Urinary bladder (tissue), 4 donors: ENCODE data around the gene TXK. TPM values are rescaled to one million over a fixed set of nuclear protein-coding genes. Genes with fewer than 3 reads are reported as not detected.
A peak's percentile ranks its signal among the peaks of the same experiment; 100 is the strongest.

ENCODE experiments used
- DNase-seq: peaks from one replicate; pipeline ENCODE4 v3.0.0-alpha.2; 2015; ENCODE audit errors: extremely low spot score
- H3K27ac ChIP-seq: one replicate; pipeline ENCODE4 v1.5.1; 2013; ENCODE audit warnings: low read depth, mild to moderate bottlenecking, moderate library complexity
- H3K36me3 ChIP-seq: one replicate; pipeline ENCODE4 v1.6.1; 2013; ENCODE audit warnings: mild to moderate bottlenecking, moderate library complexity; ENCODE audit not compliant: insufficient read depth
- H3K4me1 ChIP-seq: one replicate; pipeline ENCODE4 v1.6.1; 2013; ENCODE audit warnings: mild to moderate bottlenecking, moderate library complexity; ENCODE audit not compliant: insufficient read depth
- H3K4me3 ChIP-seq: one replicate; pipeline ENCODE4 v1.5.1; 2013; ENCODE audit warnings: low read depth, low read length
- WGBS: extraction: QIAGEN DNeasy Blood & Tissue Kit; methylation state at CpG from one replicate; pipeline ENCODE4 v1.1.7; 2013; 5-methylcytosine and 5-hydroxymethylcytosine counted together
- polyA plus RNA-seq: library from polyadenylated mRNA; stranded (reverse); fragments of 200-250 nt; gene quantifications from one replicate; pipeline ENCODE4 v1.2.3, GENCODE V29; 2013
- total RNA-seq: library from RNA; depleted of rRNA; stranded (reverse); fragments of >200 nt; gene quantifications from one replicate; pipeline ENCODE4 v1.2.3, GENCODE V29; 2014
- donor health status: healthy with polysubstance abuse.
- donor health status: healthy.

Gene TXK
- total and polyA plus RNA-seq, 2 donors: 0.89 to 7.3 TPM

DNA sequence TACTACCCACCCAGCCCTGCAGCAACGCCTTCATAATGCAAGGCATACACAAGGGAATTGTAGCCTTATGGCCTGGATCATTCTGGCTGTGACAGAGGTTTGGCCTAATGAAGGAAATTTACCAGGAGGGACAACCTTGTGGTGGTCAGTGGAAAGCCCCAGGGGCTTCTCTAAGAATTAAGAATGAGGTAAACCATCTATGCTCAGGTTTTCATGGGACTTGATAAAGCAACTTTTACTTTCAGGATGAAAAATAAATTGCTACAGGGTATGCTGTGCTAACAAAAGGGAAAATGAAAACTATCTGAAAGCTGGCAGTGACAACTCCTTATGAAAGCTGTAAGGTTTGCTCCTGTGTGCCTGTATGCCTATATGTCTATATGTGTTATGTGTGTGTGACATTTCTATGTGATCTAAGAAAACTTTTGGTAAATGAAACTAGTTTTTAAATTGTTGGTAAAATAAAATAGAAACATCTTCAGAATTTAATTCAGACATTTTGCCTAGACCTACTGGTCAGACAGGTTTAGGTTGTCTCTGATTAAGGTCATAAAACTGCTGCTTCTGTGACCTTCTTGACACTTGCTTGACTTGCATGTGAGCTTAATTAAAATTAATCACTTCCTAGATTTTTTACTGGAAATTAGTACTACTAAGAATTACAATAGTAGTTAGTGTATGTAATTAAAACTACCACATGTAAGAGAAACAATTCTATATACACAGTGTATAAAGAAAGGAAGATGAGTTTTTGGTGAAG is 19.9 kb upstream of the TXK start:
- Histone ChIP-seq H3K36me3 (peaks cover 2% of the 10 kb centered on the region), H3K4me3 (no peak overlapping the region), H3K4me1 (no peaks in the 10 kb centered on the region), H3K27ac (no peak overlapping the region)
- WGBS: 81% methylated on average over 1 of the region's 1 CpG
- DNase-seq: no peak

DNA sequence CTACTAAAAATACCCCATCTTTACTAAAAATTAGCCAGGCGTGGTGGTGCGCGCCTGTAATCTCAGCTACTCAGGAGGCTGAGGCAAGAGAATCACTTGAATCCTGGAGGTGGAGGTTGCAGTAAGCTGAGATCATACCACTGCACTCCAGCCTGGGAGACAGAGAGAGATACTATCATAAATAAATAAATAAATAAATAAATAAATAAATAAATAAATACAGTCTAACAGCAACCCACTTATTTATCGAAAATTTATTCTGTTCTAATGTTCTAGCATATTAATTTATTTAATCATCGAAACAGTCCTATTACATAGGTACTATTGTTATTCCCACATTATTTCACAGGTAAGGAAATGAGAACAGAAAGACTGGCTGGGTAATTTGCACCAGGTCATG is 18.2 kb upstream of the TXK start:
- Histone ChIP-seq H3K36me3 (peaks cover 2% of the 10 kb centered on the region), H3K27ac (no peak overlapping the region), H3K4me1 (no peaks in the 10 kb centered on the region), H3K4me3 (no peak overlapping the region)
- WGBS: 96% methylated on average over 5 of the region's 5 CpGs
- DNase-seq: no peak

DNA sequence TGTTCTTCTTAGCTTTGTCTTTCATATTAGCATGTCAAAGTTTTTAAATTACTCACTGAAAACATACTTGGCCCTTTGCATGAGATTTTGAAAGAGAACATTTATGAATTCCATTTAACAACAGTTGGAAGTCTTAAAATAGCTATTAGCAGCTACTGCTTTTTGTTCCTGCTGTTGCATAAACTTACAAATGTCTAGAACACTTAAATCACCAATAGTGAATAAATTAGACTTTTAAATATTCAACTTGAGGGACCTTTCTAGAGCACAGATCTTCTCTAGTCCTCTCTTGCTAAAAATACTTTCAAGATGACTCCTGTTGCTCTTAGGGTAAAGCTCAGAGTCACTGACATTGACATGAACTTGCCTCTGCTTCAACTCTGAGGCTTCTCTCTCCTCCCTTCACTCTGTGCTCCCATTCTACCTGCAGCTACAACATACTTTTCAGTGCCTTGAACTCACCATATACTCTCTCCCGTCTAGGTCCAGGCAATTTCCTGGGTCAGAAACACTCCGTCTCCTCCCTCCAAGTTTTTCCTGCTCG is 15.8 kb upstream of the TXK start:
- Histone ChIP-seq H3K4me3 (no peak overlapping the region), H3K27ac (no peak overlapping the region), H3K4me1 (no peaks in the 10 kb centered on the region), H3K36me3 (no peaks in the 10 kb centered on the region)
- WGBS: 76% methylated on average over 3 of the region's 3 CpGs
- no peak for DNase-seq

DNA sequence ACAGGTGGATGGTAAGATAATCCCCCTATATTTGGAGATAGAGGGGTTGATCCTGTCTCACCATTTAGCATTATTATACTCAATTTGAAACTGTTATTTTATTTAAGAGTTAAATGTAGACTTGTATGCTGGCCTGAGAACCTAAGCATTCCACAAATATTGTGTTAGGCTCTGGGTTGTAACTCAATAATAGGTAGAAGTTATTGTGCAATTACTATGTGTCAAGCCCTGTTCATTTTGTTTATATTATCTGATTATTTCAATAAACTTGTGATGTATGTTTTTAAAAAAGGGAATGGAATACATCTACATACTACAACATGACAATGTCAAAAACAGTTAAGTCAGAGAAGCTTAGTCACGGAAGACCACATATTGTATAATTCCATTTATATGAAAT is 13.6 kb upstream of the TXK start:
- no peaks in the 10 kb centered on the region for H3K4me1 ChIP-seq
- H3K27ac ChIP-seq: no peak overlapping the region
- WGBS: 84% methylated on average over 1 of the region's 1 CpG
- DNase-seq: no peak
- no peaks in the 10 kb centered on the region for H3K36me3 ChIP-seq
- no peak overlapping the region for H3K4me3 ChIP-seq

DNA sequence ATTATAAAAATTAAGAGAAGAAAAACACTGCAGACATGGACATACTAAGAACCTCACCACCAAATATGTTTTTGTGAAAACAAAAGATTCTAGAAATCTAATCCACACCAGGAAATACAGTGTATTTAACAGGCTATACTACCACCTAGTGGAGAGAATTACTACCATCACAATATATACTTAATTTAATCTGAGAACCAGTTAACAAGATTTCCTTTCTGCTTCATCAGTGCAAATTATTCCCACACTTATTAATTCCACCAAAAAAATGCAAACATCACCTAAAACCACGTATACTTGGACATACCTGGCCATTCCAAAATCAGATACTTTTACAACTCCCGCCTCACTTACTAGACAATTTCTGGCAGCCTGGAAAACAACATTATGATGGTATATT is 7.0 kb upstream of the TXK start:
- Histone ChIP-seq H3K36me3 (peaks cover 4% of the 10 kb centered on the region), H3K27ac (no peak overlapping the region), H3K4me1 (no peaks in the 10 kb centered on the region), H3K4me3 (no peak overlapping the region)
- 51% methylated on average over 2 of the region's 2 CpGs for WGBS
- no peak for DNase-seq

DNA sequence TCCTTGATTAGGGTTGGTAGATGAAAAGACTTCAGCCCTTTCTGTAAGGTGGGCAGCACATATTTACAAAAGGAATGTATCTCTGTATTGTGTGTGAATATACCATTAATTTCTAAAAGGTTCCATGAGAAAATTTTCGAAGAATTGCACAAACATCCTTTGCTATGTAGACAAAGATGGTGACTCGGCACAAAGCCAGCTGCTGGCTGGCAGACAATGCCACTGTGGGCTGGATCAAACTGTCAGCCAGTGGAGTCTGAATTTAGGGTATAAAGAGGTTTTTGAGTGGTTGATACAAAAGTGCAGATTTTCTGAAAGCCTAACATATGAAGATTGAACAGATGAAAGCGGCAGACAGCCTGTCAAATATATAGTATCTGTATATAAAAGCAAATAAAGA is 5.6 kb upstream of the TXK start:
- H3K36me3 ChIP-seq: peaks cover 4% of the 10 kb centered on the region
- DNase-seq: no peak
- H3K27ac ChIP-seq: no peak overlapping the region
- 70% methylated on average over 3 of the region's 3 CpGs for WGBS
- H3K4me3 ChIP-seq: no peak overlapping the region
- no peaks in the 10 kb centered on the region for H3K4me1 ChIP-seq

DNA sequence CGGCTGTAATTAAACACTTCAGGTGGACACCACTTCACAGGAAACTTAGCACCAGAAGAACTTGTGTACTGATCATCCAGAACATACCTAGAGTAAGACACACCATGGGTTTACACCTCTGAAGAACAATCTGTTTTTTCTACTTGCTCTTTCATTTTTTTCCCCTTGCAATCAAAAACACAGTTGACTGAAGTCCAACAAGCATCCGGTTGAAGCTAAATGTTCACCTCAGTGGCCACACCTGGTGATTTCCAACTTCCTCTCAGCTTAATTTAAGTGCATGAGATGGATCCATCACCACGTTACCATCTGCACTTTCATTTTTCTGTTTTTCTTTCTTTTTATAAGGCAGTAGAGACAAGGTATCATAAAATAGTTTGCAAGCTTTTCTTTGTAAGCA is 4.9 kb upstream of the TXK start:
- no peak for DNase-seq
- H3K4me3 ChIP-seq: no peak overlapping the region
- WGBS: 80% methylated on average over 3 of the region's 3 CpGs
- H3K27ac ChIP-seq: no peak overlapping the region
- no peaks in the 10 kb centered on the region for H3K4me1 ChIP-seq
- peaks cover 4% of the 10 kb centered on the region for H3K36me3 ChIP-seq

DNA sequence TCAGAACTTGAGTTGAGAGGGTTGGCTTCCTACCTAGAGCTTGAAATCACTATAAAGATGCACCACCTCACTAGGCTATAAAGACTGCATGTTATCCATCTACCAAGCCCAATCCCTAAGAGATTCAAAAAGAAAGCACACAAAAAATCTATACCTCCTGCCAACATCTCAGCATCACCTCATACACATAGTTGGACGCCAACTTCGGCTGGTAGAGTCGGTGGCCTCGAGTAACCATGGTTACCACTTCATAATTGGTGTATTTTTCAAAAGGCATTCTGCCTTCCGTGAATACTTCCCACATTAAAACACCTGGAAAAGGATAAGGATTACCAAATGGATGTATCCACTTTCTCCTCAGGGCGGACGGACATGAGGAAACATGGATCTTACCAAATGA is 4.5 kb upstream of the TXK start:
- no peak overlapping the region for H3K27ac ChIP-seq
- WGBS: 91% methylated on average over 7 of the region's 7 CpGs
- DNase-seq: no peak
- H3K4me1 ChIP-seq: no peaks in the 10 kb centered on the region
- peaks cover 4% of the 10 kb centered on the region for H3K36me3 ChIP-seq
- H3K4me3 ChIP-seq: no peak overlapping the region

DNA sequence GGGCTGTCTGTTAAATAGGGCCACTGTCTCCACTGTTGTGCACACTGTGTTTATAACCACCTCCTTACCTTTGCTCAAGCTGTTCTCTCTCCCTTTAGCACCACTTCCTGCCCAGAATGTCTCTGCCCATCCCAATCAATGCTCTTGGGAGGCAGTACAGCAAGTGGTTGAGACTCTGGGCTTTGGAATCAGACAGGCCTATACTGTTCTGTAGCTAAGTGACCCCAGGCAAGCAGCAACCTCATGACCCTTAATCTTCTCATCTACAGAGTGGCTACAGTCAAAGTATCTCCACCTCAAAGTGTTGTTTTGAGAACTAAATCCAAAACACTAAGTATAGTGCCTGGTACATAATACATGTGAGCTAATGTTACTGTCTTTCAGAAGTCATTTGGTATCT is 3.8 kb upstream of the TXK start:
- no peak overlapping the region for H3K27ac ChIP-seq
- H3K36me3 ChIP-seq: peaks cover 4% of the 10 kb centered on the region
- H3K4me3 ChIP-seq: no peak overlapping the region
- no peak for DNase-seq
- no peaks in the 10 kb centered on the region for H3K4me1 ChIP-seq

DNA sequence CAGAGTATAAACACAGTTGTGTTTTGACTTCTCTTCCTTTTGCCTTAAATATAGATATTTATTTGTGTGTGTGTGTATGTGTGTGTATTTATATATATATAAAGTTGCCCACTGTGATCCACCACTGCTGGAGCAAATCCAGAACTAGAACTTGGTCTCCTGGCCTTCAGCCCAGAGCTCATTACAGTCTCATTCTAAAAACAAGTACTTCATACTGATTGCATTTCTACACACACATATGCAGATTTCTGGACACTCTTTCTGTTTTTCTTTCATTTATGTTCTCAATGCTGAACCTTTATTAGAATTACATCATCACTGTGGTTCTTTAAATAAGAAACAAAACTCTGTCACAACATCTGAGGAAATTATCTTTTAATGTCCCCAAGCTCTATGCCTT is 381 bp downstream of the TXK start:
- no peak overlapping the region for H3K4me3 ChIP-seq
- DNase-seq: no peak
- no peak overlapping the region for H3K27ac ChIP-seq
- H3K36me3 ChIP-seq: peaks cover 4% of the 10 kb centered on the region
- H3K4me1 ChIP-seq: no peaks in the 10 kb centered on the region

DNA sequence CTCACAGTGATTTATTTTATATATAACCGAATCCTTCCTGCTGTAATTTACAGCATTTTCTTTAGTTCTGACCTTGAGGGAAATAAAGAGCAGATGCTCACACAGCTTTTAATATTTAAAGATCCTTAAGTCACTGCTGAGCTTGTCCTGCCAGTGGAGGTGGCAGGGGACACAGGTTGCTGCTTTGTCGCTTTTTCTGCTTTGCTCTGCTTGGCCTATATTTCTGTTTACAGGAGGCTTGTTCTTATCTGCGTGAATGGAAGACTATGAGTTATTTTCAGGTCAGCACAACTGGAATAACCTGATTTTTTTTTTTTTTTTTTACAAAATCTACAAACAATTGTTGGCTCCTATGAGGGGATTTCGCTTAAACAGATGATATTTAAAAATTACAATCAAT is 2.3 kb downstream of the TXK start:
- no peak overlapping the region for H3K4me3 ChIP-seq
- WGBS: 58% methylated on average over 4 of the region's 4 CpGs
- peaks cover 1% of the 10 kb centered on the region for H3K4me1 ChIP-seq
- no peaks in the 10 kb centered on the region for H3K36me3 ChIP-seq
- no peak overlapping the region for H3K27ac ChIP-seq
- no peak for DNase-seq

DNA sequence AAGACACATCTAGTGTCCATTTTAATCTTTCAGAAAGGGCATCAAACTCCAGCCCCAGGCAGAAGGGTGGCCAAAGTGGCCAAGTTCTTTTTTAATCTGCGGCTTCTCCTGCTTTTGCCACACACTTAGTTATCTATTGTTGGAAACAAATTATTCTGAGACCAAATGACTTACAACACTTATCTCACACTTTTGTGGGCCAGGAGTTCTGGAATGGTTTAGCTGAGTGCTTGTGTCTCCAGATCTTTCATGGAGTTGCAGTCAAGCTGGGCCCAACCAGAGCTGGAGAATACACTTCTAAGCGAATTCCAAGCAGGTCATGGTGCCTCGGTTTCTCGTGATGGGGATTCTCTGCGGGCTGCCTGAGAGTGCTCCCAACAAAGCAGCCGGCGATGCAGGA is 4.0 kb downstream of the TXK start:
- H3K4me1 ChIP-seq: peaks cover 1% of the 10 kb centered on the region
- 96% methylated on average over 7 of the region's 7 CpGs for WGBS
- no peak for DNase-seq
- H3K4me3 ChIP-seq: no peak overlapping the region
- H3K27ac ChIP-seq: no peak overlapping the region
- H3K36me3 ChIP-seq: no peaks in the 10 kb centered on the region

DNA sequence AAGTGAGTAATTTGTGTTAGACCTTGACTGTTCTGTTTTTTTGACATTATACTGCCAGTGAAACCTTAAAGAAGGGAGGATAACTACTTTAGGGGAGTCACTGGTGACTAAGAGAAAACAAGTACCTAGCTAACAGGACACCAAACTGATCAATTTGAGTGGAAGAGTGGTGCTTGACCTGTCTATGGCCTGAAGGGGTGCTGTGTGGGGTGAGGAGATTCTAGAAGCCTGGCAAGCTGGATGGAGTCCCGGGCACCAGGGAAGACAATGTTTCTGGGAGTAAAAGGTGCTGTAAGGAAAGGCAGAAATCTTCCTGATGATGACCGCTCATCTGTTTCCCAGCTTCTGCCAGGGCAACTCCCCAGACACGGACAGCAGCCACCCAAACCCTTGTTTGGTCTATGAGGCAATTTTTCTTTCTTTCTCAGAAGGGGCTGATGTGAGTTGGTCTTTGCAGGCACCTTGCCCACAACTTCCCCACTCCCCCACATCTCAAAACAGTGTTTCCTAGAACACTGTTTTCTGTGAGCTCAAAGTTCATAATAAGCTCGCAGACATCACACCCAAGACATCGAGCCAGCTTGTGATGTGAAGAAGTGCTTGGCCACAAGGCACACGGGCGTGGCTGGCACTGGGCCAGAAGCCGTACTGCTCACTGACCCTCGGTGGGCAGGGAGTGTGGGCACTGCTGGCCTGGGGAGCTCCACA is 4.6 kb downstream of the TXK start:
- Histone ChIP-seq H3K36me3 (no peaks in the 10 kb centered on the region), H3K4me3 (no peak overlapping the region), H3K27ac (no peak overlapping the region), H3K4me1 (peaks cover 1% of the 10 kb centered on the region)
- no peak for DNase-seq
- WGBS: 61% methylated on average over 9 of the region's 9 CpGs

DNA sequence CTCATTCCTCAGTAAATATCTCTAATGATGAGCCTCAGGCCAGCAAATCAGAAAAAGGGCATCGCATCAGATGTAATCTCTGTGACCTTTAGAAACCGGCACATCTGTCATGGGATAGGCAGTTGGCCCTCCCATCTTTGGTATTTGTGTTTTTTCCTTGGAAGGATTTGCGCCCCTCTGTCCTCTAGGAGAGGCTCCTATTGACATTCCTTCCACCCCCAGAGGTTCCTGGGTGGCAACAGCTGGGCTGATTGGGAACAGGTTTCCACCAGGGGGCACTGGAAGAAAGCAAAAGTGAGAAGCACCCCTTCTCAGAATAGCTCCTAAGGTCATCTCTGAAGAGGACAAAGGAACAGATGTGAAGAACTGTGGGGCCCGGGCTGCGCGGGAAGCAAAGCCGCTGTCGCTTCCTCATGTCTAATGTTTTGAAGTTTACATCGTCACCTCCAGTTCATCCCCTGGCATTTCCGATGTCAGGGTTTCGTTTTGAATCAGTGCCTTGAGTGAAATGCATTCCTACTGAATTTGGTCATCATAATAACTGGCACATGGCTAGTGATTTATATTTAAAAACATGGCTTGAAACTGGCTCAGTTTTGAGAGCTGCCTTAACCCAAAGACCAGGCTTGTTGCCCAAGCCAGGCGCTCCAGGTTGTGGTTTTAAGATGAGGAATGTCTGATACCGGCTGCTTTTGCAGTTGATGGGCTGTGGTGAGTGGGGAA is 6.2 kb downstream of the TXK start:
- Histone ChIP-seq H3K4me1 (peaks cover 1% of the 10 kb centered on the region), H3K36me3 (no peaks in the 10 kb centered on the region), H3K4me3 (peak overlapping the region; percentile 10), H3K27ac (no peak overlapping the region)
- no peak for DNase-seq
- 13% methylated on average over 13 of the region's 13 CpGs for WGBS
